ENCODE measurements around the gene OMA1.
"Not testable (repeated sequence)": the region's sequence is repeated elsewhere in the genome, so short reads cannot be mapped to it uniquely, and the experiment has no call there.

Gene OMA1

DNA sequence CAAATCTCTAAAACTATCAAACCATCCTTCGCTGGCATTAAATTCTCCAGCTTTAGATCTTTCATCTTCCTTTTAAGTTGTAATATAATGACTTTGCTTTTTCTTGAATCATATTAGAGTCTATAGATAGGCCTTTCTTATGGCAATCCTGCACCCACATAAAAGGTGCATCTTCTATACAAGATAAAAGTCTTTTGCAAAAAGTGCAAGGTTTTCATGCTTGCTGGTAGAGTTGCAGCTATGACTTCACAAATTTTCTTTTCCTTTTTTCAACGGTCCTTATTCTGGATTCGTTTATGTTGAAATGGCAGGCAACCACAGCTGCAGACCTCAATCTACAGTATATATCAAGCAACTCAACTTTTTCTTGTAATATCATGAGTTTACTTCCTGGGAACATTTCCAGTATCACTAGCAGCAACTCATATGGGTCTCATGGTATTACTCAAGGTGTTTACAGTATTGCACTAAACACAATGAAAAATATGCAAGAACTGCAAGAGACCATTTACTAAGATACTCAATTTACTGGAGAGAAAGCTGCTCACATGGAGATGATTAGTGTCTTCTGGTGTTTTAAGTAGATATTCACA is 22.1 kb downstream of the OMA1 start:
- peak; percentile 19 for DNase-seq

DNA sequence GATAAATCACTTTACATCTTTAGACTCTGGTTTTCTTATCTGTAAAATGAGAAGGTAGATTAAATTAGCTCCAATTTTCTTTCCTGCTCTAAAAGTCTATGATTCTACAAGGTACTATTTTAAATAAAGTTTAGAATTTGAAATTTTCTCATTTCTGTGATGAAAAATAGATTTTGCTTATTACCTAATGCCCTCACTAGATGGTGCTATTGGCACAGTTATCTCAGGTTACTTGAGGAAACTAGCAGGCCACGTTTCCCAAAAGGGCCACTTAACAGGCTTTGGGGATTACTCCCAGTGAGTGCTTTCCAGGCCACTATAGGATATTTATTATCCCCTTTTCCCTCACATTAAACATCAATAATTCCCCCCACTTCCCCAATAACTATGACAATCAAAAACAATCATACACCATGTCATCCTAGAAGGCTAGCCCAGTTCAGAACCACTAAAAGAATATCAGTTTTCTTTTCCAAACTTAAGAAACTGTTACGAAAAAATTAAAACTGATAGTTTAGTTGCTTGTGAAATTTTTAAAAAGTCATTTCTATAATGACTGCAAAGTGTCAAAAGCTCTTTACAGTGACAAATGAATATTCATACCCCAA is 30.6 kb downstream of the OMA1 start:
- DNase-seq, result peak; percentile 77

DNA sequence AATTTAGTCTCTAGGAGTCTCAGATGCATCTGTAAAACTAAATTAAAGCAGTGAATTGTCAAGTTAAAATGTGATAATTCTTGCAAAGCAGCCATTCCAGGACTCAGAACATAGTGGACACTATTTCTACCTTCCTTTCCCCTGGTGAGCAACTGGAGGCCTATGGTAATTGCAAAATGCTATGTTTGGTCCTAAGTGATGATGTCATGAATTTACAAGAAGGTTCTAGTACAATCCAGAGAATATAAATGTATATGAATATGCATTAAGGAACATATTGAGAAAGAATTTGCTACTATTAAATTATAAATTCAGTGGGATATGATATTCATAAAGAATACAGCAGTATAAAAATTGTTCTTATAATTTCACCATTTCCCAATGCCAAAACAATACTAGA is 32.6 kb downstream of the OMA1 start:
- DNase-seq, result no peak

DNA sequence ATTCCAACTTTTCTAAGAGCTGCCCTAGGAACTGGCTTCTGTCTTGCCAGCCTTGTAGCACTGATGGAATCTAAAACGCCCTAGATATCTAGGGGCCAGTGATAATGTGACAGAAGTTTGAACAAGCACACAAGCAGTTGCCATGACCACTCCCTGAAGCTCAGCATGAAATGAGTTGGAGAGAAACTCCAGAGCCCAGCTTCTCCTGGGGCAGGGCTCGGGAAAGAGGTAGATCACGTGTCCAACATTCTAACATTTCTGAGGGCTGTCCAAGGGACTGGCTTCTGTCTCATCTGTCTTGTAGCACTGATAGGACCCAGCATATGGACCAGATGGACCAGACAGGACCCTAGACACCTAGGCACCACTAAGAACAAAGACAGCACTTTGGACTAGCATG is 37.9 kb downstream of the OMA1 start:
- DNase-seq, result no peak

DNA sequence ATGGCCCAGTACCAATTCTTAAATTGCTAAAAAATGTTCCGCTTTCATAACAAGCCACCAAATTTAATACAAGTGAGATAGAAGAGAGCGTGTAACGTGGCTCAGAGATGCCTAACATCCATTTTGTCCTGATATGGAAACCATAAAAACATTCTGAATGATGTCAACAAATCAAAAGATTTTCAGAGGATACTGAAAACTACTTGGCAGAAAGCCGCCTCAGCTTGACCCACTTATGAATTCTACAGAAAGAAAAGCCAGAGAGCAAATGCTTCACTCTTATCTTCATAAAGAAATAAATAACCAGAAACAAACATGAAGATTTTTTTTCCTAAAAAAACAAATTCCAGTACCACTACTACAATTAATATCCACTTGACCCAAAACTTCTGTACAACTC is 41.2 kb downstream of the OMA1 start:
- DNase-seq, result no peak

DNA sequence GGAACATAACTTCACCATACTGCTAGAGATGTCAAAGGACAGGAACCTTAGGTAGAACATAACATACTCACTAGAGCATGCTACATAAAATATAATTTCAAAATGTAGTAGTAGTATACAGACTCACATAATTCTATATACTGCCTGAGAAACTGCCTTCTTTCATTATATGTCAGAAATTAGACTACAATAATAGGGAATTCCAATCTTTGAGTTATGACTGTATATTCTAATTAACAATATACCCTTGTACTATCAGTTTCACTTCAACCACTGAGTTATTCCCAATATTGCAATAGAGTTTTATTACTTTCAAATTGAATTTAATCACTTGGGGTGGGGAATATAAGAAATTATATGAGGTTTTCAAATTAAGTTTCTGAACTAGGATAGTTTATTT is 44.0 kb downstream of the OMA1 start:
- no peak for DNase-seq

DNA sequence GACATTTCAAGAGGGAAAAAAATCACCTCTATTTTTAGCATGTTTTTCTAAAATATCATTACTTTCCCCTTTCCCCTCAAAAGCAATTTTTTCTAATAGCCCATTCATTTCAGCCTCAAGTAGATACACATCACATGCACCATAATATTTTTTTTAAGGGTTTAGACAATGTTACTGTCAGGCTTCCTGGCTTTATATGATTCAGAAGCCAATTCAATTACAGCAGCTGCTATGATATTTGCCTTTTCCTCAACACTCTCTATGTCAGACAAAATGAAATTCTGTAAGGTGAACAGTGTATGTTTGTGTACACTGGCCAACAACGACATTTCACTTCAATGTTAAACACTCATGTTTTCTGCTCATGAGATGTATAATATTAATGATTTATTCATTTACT is 46.5 kb downstream of the OMA1 start:
- DNase-seq, result no peak

DNA sequence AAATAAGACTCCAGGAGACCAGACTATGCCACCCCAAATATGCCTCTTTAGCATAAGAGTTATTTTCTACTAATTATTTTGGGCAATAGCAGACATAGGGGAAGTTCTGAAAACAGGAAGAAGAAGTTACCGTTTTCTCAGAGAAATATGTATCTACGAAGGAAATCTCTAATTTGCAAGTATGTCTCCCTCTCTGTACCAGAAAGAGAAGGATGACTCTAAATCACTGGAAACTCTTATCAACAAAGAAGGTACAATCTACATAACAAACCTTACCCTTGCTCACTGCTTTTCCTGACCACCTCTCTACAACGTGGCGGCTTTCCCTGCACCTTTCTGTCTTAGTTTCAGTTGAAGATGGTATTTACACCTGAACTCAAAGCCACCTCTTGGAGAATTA is 49.0 kb downstream of the OMA1 start:
- DNase-seq, result no peak

DNA sequence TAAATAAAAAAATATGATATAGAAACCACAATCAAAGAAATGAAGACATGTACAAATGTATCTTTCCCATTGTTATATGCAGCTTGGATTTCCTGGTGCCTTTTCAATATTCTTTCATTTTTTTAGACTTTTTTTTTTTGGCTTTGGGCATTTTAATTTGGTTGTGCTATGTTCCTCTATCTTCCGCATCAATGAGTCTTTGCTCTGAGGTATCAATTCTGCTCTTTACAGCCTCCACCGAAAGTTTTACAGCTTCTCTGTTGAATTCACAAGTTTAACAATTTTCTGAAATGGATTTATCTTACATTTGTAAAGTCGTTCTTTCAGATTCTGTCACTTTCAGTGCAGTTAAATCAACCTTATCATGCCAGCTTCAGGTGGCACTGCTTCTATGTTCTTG is 50.5 kb downstream of the OMA1 start:
- no peak for DNase-seq

DNA sequence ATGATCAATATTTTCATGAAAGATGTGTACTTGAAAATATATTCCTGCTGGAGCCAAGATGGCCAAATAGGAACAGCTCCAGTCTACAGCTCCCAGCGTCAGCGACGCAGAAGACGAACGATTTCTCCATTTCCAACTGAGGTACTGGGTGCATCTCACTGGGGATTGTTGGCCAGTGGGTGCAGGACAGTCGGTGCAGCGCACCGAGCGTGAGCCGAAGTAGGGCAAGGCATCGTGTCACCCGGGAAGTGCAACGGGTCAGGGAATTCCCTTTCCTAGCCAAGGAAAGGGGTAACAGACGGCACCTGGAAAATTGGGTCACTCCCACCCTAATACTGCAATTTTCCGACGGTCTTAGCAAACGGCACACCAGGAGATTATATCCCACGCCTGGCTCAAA is 57.6 kb downstream of the OMA1 start:
- not testable (repeated sequence) for DNase-seq

DNA sequence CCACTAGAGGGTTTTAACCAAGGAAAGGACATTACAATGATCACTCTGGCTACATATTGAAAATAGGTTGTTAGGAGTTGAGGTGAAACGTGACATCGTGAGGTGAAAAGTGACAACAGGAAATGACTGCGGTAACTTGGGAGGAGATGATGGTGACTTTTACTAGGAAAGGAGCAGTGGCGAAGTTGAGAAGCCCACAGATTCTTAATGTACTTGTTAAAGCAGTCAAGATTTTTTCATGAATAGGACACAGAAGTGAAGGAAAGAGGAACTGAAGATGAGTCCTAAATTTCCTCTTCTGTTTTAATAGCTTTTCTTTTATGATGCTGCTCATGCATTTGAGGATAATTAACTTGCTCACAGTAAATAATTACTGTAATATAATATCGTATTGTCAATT is 59.5 kb downstream of the OMA1 start:
- no peak for DNase-seq

DNA sequence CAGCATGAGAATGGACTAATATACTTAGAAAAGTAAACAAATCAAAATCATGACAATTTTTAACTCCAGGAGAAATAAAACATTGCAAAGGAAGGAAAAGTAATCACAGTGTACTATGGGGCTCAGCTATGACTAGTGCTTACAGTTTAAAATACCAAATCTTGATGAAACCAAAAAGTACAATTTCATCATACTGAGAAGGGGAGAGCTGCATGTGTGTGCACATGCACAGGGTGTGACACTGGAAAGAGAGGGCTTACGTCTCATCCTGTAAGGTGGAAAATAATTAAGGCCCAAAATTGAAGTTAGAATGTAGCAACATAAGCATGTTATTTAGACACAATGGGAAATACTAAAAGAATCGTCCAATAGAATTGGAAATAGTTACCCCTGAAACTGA is 64.6 kb downstream of the OMA1 start:
- DNase-seq, result no peak

DNA sequence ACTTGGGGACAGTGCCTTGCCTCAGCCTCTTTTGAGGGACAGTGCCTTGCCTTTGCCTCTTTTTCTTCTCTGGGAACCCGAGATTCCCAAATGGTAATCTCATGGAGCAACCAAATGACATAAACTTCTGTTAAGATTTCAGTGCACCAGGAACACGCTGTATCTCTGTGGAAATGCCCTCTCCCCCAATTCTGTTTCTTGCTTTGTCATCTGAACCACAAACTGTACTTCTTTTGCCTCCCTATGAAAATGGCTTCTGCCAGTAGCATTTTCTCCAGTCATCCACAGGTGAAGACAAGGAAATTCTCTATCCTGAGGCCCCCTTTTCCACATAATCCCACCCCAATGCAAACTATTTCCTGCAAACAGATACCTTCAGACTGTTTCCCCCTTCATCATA is 66.3 kb downstream of the OMA1 start:
- no peak for DNase-seq

DNA sequence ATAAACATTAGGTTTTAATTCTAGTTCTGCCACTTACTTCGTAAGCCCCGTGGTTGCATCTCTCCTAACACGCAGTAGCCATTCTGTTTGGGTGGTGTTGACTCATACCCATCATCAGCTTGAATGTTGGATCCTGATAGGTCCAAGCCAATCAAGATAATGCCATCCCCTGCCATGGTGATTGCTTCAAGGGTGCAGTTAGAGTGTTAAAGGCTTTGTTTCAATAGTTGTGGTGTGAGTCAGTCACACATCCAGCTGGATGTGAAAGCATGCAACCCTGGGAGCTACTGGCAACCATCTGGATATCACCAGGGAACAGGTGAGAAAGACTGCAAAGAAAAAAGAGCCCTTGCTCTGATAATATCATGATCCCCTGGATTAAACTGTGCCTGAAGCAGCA is 69.1 kb downstream of the OMA1 start:
- peak; percentile 13 for DNase-seq

DNA sequence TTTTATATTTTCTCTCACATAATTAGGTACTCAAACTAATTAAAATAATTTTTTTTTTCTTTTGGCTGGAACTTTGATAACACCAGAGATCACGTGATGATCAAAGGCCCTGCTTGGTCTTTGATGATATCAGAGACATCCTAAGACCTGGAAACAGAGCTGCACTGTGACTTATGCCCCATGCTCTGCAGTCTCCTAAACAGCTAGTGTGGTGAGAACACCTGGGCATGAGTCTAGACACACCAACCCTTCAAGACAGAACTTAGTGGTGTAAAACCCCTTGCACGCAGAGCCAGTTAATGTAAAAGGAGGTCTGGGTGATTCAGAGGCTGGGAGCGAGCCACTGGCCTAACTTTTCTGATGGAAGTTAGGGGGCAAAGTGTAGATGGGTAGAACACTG is 70.3 kb downstream of the OMA1 start:
- DNase-seq, result no peak

DNA sequence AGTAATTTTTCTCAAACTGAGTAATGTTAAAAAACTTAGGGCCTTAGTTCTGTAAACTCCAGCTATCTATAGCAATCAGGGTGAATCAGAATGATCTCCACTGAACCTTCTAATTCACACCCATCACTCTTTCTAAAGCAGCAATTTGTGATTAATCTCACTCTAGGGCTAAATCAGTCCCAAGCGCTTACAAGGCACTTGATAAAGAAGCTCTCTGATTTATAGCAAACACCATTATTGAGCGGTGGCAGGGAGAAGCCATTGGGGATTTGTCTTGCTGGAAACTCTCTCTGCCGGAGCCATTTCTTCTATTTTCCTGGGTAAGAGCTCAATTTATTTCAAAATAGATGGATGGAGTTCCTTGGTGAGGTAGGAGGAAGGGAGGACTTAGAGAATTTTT is 77.0 kb downstream of the OMA1 start:
- DNase-seq, result no peak

DNA sequence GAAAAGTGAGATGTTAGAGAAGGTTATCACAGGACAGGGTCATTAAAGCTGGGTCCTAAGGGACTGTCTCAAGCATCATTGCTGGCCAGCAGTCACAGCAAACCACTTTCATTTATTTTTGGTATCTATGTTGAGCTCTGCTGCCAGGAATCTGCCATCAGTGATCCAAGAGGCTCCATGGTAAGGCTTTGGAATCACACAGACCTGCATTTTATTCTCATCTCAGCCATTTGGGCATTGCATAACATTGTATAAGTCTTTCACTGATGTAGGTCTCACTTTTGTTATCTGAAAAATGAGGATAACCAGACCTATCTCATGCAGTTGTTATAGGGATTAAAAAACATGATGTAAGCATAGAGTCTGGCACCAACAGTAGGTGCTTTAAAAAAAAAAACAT is 77.5 kb downstream of the OMA1 start:
- peak; percentile 19 for DNase-seq

DNA sequence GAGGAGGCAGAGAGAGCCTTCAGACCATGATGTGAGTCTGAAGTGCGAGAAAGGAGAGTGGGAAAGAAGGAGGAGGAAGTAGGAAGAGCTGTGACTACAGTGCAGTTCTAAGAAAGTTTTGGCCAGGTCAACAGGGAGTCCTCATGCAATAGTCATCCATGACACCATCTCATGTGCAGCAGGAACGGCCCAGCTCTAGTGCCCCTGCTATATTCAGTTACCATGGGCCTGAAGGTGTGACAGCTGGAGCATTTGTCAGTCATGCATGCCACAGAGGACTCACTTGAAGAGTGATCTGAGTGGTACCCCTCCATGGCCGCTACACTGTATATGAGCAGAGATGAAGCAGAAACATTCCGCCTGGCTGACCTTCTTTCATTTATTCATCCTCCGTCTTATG is 77.9 kb downstream of the OMA1 start:
- DNase-seq, result no peak

DNA sequence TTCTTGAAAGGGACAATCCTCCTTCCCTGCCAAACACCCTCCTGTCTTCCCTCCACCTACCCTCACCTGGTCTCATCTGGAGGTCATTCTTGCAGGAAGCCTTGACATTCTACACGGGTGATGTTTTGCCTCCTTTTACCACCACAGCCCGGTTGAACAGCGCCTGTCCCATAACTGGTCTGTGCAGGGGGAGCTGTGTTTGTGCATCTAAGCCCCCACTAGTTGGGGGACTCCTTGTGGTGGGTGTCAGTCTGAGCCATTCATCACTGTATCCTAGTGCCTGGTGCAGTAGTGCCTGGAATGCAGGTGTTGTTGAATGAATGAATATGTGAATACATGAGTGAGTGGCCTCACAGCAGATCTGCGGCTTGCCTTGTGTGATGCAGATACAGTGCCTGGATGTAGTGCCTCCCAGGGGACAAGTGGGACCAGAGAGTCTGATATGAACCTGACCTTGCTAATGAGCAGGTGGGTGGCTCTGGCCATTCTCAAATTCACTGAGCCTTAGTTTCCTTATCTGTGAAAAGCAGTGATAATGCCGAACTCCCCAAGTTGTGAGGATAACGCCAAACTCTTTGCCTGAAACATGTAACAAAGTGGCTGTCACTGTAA is 79.8 kb downstream of the OMA1 start:
- no peak for DNase-seq

DNA sequence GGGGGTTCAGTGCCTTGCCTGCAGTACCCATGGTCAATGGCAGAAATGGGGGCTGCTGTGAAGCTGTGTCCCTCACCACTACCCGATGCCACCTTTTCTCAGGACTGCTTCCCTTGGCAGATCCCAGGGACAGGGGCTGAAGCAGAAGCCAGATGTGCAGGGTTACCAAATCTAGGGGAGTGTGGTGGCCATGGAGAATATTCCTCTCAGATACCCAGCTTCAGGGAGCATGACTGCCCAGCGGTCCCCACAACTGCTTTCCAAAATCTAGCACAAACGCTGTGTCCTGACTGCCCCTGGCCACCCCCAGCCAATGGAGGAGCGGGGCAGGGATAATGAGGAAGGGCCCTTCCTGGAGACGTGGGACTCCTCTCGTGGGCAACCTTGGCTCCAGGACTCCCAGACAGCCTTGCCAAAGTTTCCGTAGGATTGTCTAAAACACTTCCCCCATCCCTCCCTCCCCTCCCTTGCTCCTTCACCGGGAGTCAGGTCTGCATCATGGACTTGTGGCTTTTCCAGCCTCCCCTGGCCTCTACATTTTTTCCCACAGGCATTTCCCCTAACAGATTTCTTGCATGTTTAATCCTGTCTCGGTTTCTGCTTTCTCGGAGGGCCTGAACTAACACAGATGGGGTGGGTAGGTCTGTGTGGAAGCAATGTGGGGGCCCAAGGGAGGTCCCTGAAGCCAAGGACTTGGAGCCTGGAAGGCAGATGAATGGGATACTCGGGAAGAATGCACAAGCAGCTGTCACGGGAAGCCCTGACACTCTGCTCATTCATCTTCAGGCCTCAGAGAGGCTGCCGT is 80.5 kb downstream of the OMA1 start:
- peak; percentile 96 for DNase-seq

DNA sequence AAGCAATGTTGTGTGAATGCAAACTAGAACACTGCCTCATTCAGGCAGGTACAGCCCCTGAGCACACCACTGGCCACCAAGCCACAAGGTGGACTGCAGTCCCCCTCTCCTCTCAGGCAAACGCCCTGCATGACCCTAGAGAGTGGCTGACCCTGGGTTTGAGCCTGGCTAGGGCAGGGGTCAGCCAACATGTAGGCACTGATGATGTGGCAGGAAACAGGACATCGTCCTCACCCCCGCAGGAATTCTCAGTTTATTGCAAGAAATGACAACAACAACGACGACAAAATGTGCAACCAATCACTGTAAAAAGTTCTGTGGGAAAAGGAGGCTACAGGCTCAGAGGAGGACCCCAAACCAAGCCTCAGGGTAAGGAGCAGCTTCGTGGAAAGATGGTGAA is 81.3 kb downstream of the OMA1 start:
- DNase-seq, result no peak

DNA sequence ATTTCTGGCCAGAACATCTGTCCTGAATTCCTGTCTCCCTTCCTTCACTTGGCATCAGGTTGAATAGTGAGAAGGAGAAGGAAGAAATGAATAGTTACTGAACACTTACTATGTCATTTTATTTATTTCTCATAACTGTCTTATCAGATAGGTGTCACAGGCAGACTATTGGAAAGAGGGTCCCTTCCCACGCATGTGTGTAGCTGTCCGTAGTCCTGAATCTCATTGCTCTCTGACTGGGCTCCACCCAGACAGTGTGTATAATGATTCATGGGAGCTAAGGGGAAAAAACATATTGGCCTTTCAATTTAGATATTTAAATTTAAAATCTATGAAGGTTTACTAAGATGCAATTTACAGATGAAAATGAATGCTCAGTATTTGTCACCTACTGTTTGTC is 86.1 kb downstream of the OMA1 start:
- peak; percentile 41 for DNase-seq

DNA sequence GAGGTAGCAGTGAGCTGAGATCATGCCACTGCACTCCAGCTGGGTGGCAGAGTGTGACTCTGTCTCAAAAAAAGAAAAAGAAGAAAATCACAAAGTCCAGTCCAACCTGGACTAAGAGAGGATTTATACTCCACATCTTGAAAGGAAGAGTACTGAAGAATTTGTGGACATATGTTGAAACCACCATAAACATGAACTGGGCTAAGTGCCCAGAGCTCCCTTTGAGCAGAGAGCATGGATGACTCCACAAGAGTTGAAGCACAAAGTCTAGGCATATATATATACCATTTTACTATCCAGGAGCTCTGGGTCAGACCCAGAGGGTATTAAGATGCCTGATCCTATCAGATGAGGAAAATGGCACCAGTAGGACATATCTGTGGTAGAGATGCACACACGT is 86.6 kb downstream of the OMA1 start:
- peak; percentile 59 for DNase-seq

Measured in fibroblast of skin of abdomen (primary cell).